ENCODE results near the gene ABLIM3.
A peak's percentile ranks its signal among the peaks of the same experiment; 100 is the strongest.

ABLIM3 gene

DNA sequence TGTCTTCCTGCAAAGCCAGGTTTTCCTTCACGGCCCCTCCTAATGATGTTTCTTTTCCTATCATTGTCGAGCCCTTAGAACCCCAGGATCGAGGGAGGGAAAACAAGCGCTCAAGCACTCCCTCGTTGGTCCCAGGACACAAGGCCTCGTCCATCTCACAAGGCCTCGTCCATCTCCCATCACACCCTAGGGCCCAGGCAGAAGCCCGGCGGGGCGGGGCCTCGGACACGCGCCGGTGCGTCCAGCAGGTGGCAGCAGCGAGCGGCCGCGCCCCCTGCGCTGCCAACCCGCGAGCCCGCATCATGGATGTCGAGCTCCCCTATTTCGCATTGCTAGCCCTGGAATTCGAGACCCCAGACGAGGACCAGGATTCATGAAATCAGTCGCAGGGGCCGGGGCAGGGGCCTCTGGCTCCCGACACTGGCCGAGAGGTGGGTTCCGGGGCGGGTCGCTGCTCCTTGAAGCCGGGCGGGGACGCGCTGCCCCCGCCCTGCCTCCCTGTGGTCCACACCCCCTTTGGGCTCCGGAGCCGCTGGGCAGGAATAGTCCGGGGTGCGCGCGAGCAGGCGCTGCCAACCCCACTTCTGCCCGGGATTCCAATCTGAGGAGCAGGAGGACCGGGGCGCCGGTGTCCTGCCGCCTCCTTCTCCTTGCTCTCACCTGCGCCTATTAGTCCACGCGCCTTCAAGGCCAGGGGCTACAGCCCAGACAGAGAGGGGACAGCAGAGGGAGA, at the start of gene ABLIM3:
Gene ABLIM3 (plus strand): TSS at position 270 of the 733 bp plus-strand sequence. CDS start 603 bp downstream, outside the sequence.
- peak in 1 of 2 experiments; percentile 76 for DNase-seq

DNA sequence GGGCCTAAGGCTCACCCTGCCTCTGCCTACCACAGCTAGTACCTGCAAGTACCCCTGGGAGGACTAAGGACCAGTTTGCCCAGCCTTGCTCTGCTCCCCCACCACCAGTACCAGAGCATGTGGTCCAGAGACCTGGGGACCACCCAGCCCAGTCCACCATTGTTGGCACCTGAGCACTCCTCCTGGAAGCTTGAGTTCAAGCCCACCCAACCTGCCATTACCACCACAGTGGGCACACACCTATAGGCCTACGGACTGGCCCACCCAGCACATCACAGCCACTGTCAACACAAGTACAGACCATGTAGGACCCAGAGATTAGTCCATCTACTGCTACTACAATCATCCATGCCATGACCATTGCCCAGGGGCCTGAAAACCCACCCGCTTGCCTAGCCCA, 47.7 kb upstream of the ABLIM3 start:
- no peak for DNase-seq

- DNase-seq: no peak
These were observed 46.3 kb upstream of the ABLIM3 start for GRCh38 chr5:149094996-149095395.

- no peak for DNase-seq
These were observed 41.4 kb upstream of the ABLIM3 start for GRCh38 chr5:149099920-149100319.

DNA sequence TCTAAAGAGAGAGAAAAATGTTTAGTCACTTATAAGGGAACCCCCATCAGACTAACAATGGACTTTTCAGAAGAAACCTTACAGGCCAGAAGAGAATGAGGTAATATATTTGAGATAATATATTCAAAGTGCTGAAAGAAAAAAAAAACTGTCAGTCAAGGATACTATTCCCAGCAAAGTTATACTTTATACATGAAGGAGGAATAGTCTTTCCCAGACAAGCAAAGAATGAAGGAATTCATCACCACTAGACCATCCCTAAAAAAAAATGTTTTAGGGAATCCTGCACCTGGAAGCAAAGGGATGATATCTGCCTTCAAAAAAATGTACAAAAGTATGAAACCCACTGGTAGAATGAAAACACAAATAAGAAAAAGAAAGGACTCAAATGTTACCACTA, 41.0 kb upstream of the ABLIM3 start:
- no peak for DNase-seq

DNA sequence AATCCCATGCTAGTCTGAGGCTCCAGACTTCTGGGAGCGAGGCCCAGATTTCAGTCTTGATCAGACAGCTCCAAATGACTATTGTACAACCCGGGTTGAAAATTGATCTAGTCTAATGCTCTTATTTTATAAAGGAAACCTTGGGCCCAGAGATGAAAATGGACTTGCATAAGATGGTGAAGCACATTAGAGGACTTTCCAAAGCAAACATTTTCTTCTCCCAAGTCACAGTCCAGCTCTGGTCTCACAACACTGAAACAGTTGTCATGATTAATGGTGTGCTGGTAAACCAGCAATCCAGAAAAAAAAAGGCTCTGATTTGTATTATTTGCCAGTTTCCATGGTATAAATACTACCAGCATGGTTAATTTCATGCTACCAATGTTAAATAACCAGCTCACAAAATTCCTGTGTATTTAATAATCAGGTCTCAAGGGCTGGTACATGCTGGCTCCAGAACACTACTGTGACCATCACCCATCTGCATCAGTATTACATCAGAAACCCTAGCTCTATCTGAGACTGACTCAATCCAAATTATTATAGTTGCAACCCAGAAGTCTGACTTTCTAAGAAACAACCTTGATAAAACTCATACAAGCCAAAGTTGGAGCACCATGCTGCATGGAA, 32.5 kb upstream of the ABLIM3 start:
- no peak for DNase-seq

- no peak for DNase-seq
These were observed 30.9 kb upstream of the ABLIM3 start for GRCh38 chr5:149110406-149110805.

- peak; percentile 22 to 70 for DNase-seq
These were observed 27.6 kb upstream of the ABLIM3 start for GRCh38 chr5:149113669-149114068.

DNA sequence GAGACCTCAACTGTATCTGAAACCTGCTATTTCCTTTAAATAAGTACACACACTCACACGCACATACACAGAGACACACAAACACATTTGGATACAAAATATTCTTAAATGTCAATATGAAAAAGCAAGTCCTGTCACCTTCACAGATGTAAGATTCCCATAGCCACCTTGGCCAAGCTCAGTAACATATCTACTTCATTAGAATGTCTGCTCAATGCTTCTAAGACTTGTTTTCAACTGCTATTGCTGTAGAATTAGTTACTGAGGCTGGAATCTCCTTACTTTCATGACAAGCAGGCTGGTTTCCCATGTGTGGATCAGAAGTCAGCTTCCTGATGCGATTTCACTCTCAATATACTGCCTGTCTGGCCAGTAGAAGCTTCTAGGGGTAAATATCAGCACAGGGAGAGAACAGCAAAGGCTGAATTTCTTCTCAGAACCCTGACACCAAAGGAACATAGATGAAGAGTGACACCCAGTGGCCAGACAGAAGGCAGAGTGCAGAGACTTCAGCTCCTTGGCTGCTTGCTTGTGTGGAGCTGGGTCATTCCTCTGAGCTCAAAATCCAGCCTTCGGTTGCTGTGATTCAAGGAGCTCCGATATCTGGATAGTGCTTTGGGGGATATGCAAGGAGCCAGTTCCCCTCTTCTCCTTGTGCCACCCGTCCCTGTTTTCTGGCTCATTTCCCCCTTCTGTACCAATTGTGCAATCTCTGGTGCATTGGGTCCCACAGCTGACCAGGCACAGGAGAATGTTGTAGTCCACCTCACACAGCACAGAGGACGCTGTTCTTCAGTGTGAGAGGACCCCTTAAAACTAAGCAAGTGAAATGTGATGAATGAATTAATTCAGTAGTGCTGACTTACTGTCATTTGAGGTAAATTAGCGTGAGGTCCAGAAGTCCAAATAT, 26.6 kb upstream of the ABLIM3 start:
- peak; percentile 70 to 93 for DNase-seq

GRCh38 chr5:149117970-149118369, 23.3 kb upstream of the ABLIM3 start:
- DNase-seq: no peak

- DNase-seq: no peak
These were observed 22.8 kb upstream of the ABLIM3 start for GRCh38 chr5:149118463-149118862.

DNA sequence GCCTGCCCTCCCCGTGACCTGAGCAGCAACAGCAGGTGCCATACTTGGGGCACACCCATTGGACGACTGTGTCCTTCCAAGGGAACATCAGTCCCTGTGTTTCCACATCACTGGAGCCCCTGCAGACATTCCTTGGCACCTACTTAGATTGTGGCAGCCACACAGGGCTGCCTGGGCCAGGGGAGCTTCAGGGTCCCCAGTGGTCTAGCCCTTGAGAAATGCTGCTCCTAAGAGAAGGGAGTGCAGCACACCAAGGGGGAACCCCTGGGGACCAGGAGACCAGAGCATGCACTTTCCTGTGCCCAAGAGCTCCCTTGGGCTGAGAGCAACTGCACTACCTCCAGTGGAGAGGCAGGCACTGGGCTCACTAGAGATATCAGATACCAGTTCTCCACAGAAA, 20.1 kb upstream of the ABLIM3 start:
- DNase-seq: no peak

DNA sequence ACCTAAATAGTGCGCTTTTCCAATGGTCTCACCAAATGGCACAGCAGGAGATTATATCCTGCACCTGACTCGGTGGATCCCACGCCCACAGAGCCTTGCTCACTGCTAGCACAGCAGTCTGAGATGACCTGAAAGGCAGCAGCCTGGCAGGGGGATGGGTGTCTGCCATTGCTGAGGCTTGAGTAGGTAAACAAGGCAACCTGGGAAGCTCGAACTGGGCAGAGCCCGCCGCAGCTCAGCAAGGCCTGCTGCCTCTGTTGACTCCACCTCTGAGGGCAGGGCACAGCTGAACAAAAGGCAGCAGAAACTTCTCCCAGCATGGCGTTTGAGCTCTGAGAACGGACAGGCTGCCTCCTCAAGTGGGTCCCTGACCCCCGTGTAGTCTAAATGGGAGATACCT, 18.1 kb upstream of the ABLIM3 start:
- DNase-seq: no peak

DNA sequence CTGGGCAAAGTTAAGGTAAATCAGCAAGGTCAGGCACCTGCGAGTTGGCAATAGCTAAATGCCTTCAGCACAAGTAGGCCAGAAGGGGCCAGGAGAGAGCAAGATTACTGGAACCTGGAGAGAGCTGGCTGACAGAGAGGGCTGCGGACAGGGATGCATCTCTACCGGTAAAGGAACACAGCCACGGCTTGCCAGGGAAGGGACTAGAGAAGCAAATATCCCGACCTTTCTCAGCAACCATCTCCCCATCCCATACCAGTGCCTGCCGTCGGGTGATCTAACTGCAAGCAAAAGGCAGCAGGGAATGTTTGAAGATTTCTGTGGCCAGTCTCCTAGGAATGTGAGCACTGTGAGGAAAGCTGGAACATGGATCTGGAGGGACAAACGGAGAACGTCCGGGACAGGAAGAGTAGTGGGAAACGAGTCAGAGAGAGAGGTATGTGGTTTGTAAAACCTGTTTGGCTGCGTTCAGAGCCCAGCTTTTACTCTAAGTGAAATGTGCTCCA, 15.9 kb upstream of the ABLIM3 start:
- no peak for DNase-seq

DNA sequence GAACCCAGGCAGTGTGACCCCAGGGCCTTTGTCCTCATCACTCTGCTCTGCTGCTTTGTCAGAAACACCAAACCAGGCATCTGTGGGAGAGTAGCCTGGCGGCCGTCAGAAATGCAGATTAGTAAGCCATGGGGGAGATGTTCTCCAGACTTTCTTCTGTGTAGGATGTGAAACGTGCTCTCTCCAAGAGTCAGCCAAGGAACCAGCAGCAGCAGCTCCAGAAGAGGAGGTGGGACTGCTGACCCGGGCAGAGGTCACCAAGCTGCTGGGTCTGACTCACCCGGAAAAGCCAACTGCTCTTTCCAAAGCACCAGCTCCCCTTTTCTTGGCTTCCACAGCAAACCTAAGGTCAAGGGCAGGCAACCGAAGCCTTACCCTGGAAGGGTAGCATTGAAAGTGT, 14.4 kb upstream of the ABLIM3 start:
- DNase-seq: no peak

DNA sequence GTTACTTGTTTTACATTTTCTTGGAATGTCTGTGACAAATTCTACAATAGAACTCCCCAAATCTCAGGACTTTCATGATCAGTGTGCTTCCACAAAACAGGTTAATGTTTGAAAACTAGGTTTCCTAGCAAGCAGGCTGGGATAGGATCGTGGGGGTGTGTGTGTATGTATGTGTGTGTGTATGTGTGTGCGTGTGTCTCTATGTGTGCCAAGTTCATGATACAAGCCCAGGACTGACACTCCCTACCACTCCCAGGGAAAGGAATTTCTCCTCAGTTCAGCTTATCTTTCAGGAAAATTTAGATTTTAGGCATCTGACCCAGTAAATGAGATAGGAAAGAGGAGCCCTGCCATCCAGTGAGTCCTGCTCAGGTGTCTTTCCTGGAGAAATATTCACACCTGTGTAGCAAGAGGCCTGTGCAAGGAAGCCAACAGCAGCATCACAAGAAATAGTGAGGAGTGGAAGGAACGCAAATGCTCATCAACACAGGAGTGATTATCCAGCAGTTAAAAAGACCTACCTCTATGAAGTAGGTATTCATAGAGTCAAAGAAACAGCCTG, 13.8 kb upstream of the ABLIM3 start:
- DNase-seq: no peak

DNA sequence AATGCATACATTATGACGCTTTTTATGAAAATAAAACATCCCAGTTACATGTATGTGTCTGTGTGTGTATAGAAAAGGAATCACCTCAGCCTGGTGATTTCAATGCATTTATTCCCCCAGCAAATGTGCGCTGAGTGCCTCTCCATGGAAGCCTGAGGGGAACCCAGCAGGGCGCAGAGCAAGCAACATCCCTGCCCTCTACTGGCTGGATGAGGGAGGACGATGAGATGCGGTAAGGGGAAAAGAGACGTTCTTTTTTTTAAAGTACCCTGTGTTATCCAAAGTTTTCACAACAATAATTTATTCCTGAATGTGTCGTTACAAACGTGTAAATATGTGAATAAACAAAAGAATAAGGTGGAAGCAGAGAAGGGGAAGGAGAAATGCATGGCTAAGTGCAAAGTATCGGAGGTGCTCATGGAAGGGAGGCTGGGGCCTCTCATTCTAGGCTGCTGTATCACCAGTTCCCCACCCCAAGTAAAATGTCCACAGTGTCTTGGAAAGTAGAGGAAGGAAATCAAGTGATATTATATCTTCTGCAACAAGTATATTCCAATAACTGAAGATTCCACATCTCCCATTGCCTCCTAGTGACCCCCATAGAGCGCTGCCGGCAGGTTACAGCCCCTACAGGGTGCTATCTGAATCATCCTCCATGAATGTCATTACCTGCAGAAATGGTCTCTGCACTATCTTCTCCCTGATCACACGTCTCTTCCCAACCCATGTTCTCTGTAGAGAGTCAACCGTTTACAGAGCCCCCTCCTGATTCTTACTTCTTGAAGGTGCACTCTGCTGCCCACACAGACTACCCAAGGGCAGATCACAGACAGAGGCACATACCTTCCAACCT, 13.0 kb upstream of the ABLIM3 start:
- peak in 1 of 2 experiments; percentile 54 for DNase-seq

GRCh38 chr5:149129181-149129580, 12.1 kb upstream of the ABLIM3 start:
- DNase-seq: no peak

DNA sequence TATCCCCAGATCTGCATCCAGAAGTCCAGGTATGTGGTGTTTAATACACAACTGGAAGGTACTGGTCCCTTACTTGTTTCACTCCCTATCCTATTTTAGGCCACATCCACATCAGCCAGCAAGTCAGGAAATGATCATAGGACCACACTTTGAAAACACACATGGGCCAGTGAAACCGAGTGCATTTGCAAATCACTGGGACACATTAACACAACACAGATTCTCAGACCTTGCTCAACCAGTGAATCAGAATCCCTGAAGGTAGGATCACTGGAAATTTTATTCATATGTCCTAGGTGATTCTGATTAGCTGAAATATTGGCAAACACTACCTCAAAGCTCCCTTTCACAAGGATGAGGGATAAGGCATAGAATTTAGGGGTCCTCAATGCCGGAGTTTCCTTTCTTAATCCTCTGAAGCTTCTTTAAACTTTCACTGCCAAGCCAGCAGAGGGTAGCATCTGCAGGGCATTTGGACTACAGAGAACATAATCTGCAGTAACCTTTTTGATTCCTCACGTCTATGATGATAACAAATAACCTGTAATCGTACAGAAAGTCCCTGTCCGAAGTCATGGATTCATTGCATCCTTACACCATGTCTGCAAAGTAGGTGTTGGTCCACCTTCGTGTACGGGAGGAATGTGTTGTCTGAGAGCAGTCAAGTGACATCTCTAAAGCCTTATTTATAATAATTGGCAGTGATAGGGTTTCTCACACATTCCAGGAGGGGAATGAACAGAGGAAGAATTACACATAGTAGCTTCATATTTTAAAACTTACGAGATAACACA, 11.0 kb upstream of the ABLIM3 start:
- DNase-seq: no peak

DNA sequence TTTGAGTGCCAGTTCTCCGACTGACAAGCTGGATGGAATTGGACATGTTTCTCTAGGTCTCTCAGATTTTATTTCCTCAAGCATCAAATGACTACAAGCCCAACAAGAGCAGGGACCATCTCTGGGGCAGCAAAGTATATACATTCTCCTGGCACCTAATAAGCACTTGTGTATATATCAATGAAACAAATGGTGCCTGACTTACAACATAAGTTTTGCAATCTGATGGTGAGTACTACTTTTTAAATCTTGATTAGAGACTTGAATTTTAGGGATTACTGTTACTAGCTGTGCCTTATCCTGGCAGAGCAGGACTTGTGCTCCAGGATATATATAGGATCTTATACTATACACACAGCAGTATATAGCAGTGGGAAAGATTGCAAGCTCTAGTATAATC, 8.8 kb upstream of the ABLIM3 start:
- no peak for DNase-seq
